Measurements from ENCODE around the gene ZBTB40. TPM values are rescaled to one million over a fixed set of nuclear protein-coding genes. Genes with fewer than 3 reads are reported as not detected.

Gene ZBTB40, protein sequence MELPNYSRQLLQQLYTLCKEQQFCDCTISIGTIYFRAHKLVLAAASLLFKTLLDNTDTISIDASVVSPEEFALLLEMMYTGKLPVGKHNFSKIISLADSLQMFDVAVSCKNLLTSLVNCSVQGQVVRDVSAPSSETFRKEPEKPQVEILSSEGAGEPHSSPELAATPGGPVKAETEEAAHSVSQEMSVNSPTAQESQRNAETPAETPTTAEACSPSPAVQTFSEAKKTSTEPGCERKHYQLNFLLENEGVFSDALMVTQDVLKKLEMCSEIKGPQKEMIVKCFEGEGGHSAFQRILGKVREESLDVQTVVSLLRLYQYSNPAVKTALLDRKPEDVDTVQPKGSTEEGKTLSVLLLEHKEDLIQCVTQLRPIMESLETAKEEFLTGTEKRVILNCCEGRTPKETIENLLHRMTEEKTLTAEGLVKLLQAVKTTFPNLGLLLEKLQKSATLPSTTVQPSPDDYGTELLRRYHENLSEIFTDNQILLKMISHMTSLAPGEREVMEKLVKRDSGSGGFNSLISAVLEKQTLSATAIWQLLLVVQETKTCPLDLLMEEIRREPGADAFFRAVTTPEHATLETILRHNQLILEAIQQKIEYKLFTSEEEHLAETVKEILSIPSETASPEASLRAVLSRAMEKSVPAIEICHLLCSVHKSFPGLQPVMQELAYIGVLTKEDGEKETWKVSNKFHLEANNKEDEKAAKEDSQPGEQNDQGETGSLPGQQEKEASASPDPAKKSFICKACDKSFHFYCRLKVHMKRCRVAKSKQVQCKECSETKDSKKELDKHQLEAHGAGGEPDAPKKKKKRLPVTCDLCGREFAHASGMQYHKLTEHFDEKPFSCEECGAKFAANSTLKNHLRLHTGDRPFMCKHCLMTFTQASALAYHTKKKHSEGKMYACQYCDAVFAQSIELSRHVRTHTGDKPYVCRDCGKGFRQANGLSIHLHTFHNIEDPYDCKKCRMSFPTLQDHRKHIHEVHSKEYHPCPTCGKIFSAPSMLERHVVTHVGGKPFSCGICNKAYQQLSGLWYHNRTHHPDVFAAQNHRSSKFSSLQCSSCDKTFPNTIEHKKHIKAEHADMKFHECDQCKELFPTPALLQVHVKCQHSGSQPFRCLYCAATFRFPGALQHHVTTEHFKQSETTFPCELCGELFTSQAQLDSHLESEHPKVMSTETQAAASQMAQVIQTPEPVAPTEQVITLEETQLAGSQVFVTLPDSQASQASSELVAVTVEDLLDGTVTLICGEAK
- 5.7 and 6.7 TPM in 2 replicates for total RNA-seq (2014; rRNA removed; shearing (Covaris generic); ENCODE audit: low replicate concordance)

DNA sequence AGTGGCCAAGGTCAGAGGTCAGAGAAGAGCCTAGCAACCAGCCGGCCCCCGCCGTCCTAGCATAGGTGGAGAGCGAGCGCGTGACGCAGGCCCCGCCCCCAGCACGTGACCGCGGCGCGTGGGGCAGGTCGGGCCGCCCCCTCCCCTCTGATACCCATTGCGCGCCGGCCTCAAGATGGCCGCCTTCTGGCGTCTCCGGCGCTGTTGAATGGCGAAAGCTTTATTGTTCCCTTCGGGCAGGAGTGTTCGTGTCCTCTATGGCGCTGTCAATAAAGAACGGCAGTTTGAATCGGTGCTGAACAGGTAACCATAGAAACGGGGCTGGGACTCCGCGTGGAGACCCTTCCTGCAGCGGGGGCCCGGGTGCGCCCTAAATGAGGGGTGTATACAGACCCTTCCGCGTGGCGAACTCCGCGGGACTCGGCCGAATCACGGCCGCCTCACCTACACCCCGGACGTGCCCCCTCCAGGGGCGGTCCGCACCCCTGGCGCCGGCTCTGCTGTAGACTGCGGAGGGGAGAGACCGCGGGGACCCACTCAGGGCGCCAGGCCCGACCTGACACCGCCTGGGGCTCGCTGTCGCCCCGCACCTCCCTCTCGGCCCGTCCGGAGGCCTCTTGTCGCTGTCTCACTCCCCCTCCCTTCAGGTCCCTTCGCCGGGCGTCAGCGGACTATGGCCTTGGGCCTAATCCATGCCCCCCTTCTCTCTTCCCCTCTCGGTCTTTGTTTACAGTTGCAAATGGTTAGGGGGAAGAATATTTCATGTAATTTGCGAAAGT is at the start of gene ZBTB40:
Gene ZBTB40 (plus strand): TSS at position 150 of the 779 bp plus-strand sequence. CDS start 38,098 bp downstream, outside the sequence.
- peak; percentile 97 for DNase-seq (ENCODE audit: low read depth)
- in situ Hi-C loops (cut with HindIII; ENCODE audit: low pct_unique_long_range_greater_than_20kb, low sequenced_read_pairs) = no loop called here

DNA sequence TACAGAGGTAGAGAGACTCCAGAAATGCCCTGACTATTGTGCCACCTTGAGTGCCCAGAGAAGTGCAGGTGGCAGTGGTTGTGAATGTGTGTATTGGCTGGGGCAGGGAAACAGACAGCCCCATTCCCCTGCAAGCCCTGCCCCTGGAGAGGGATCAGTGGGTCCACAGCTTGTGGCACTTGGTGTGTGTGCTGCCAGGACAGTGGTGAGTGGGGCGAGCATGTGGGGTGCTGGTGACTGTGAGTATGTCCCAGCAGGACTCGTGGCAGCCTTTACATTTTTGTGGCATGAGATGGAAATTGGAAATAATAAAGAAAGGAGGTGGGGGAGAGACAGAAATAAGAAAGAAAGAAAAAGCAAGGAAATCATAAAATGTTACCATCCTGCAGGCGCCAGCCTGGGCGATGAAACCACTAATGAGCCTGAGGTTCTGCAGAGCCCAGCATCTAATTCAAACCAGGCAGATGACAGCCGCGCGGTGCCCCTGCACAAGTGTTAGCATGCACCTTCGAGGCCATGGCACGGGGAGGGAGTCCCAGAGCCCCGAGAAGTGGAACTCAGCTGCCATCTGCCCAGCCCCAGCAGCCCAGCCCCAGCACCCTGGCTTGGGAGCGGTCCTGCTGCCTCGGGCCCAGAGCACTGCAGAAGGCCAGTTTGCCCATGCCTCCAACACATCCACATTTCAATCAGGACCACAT is 49.1 kb upstream of the ZBTB40 start:
- in situ Hi-C loops (cut with HindIII; ENCODE audit: low pct_unique_long_range_greater_than_20kb, low sequenced_read_pairs) = no loop called here
- DNase-seq (ENCODE audit: low read depth) = no peak

DNA sequence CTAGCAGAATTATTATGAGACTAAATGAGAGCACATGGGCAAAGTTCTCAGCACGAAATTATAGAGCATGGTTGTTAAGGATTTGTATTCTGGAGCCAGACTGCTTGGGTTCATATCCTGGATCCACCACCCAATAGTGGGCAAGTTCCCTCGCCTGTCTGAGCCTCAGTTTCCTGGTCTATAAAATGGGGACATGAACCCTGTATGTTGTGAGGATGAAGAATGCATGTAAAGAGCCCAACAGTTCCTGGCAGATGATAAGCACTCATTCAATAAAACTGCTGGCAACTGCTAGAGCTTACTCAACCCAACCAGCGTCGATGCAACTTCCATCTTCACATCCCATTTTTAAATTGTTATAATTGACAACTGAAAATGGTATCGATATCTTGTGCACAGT is 47.2 kb upstream of the ZBTB40 start:
- in situ Hi-C loops (cut with HindIII; ENCODE audit: low pct_unique_long_range_greater_than_20kb, low sequenced_read_pairs) = no loop called here

DNA sequence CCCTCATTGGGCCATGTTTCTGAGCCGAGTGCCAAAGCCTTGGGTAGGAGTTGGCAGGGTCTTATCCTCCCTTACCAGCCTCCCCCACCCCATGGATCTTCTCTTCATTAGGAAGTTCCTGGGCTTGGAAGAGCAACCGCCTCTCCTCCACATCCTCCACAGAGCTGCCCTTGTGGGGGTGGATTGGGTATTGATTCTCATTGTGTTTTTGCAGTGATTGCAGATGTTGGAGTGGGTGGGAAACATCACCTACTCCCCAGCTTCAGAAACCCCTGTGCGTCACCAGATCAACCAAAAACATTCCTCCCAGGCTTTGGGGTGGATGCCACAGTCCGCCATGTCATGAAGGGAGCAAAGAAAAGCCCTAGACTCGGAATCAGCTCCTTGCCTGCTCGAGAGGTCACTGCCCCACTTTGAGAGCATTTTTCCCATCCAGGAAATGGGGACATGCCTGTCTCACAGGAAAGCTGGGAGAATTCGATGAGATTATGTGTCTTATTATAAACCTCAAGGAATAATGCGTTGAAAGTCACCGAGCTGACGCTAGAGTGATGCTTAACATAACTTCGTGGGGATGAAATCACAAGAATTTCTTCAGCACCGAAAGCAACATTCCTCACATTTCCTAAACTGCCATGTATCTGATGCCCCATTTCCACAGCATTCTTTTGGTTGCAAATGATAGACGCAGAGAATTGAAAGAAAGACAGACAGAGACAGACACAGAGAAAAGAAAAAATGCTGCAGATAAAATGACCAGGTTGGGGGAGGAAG is 44.7 kb upstream of the ZBTB40 start:
- in situ Hi-C loops (cut with HindIII; ENCODE audit: low pct_unique_long_range_greater_than_20kb, low sequenced_read_pairs) = no loop called here

More for the DNA sequence above, 47.2 kb upstream of the ZBTB40 start:
- DNase-seq (ENCODE audit: low read depth) = no peak

DNA sequence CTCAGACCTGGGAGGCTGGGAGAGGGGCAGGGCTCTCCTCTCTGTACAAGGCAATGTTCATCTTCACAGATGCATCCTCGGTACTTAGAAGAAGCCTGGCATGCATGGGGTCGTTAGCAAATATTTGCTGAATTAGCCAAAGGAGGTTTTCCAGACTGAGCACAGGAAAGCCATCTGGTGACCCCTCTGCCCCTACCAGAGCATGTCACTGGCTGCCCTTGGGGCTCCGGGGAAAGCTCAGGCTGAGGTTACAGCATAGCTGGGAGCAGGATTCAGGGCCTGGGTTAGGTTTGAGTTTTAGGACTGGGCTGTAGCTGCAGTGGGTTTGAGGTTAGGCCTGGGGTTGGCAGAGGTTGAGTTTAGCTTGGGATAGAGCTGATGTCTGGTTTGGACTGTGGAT is 43.4 kb upstream of the ZBTB40 start:
- DNase-seq (ENCODE audit: low read depth) = no peak
- in situ Hi-C loops (cut with HindIII; ENCODE audit: low pct_unique_long_range_greater_than_20kb, low sequenced_read_pairs) = no loop called here

More for the DNA sequence above, 44.7 kb upstream of the ZBTB40 start:
- DNase-seq (ENCODE audit: low read depth) = no peak

DNA sequence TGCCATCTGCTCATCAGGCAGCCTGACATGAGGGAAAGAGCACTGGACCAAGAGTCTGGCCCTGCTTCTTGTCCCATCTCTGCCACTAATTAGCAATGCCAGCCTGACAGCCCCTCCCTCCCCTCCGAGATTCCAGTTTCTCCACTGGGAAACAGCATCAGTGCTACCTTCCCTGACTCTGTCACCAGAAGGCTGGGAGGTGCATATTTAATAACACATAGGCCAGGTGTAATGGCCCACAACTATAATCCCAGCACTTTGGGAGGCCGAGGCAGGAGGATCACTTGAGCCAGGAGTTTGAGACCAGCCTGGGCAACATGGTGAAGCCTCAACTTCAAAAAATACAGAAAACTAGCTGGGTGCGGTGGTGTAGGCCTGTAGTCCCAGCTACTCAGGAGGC is 41.2 kb upstream of the ZBTB40 start:
- in situ Hi-C loops (cut with HindIII; ENCODE audit: low pct_unique_long_range_greater_than_20kb, low sequenced_read_pairs) = no loop called here
- no peak for DNase-seq (ENCODE audit: low read depth)

DNA sequence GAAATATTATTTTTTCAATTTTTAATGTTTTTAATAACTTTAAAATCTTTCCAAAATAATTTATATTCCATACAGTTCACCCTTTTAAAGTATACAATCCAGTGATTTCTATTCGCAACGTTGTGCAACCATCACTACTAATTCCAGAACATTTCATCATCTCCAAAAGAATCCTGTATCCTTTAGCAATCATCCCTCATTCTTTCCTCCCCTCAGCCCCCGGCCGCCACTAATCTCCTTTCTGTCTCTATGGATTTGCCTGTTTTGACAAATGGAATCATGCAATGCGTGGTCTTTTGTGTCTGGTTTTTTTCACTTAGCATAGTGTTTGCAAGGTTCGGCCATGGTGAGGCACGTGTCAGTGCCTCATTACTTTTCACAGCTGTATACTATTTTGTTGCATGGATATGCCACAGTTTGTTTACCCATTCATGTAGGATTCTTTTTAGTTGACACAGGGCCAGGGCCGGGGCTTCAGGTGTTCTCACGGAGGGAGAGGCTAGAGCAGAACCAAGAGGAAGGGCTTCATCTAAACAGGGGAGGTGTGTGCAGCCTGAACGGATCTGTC is 40.6 kb upstream of the ZBTB40 start:
- in situ Hi-C loops (cut with HindIII; ENCODE audit: low pct_unique_long_range_greater_than_20kb, low sequenced_read_pairs) = no loop called here
- DNase-seq (ENCODE audit: low read depth) = no peak

DNA sequence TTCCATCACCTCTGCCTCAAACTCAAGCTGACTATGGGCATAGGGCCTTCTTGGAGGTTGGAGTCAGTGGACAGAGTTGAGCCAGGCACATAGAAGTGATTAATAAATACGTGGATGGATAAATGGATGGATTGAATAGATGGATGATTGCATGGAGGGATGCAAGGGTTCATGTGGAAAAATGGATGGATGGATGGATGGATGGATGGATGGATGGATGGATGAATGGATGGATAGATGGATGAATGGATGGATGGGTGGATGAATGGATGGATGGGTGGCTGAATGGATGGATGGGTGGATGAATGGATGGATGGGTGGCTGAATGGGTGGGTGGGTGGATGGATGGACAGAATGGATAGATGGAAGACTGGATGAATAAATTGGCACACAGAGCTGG is 40.1 kb upstream of the ZBTB40 start:
- in situ Hi-C loops (cut with HindIII; ENCODE audit: low pct_unique_long_range_greater_than_20kb, low sequenced_read_pairs) = no loop called here
- DNase-seq (ENCODE audit: low read depth) = no peak

DNA sequence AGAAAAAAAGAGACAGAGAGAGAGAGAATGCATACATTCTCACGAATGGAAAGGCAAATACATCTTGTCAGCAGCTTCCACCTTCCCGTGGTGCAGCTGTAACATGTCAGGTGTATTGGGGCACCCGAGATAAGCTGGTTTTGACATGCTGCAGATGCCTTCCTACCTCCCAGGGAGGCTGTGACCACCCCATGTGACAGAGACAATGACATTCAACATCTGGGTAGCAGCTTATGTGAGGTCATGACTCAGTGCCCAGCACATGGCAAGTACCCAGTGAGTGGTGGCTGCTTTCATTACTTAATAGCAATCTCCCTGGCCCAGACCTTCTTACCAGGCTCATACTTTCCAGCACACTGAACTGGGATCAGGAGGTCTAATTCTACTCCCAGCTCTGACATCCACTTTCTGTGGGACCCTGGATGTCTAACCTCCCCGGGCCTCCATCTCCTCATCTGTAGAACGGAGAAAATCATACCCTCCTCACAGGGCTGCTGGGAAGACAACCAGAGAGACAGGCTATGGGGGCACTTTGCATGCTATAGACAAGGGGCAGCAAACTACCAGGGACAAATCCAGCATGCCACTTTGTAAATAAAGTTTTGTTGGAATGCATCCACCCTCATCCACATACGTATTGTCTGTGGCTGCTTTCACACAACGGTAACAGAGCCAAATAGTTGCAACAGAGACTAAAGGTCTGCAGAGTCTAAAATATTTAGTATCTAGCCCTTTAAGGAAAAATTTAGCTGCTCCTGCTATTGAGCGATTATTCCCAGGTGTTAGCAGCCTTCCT is 38.5 kb upstream of the ZBTB40 start:
- in situ Hi-C loops (cut with HindIII; ENCODE audit: low pct_unique_long_range_greater_than_20kb, low sequenced_read_pairs) = no loop called here
- no peak for DNase-seq (ENCODE audit: low read depth)

DNA sequence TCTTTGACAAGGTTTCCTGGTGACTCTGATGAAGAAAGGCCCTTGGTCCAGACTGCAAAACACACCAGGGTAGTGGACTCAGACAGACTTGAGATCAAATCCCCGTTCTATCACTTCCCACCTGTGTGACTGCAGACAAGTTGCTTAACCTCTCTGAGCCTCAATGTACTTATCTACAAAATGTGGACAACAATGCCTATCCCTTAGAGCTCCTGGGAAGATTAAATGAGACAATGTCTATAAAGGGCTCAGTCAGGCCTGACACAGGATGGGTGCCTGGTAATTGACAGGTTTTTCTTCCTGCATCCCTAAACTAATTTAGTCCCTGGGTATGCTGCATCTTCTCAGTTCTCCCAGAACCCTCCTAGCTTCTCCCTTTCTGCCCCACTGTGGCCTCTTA is 37.9 kb upstream of the ZBTB40 start:
- in situ Hi-C loops (cut with HindIII; ENCODE audit: low pct_unique_long_range_greater_than_20kb, low sequenced_read_pairs) = no loop called here
- no peak for DNase-seq (ENCODE audit: low read depth)

DNA sequence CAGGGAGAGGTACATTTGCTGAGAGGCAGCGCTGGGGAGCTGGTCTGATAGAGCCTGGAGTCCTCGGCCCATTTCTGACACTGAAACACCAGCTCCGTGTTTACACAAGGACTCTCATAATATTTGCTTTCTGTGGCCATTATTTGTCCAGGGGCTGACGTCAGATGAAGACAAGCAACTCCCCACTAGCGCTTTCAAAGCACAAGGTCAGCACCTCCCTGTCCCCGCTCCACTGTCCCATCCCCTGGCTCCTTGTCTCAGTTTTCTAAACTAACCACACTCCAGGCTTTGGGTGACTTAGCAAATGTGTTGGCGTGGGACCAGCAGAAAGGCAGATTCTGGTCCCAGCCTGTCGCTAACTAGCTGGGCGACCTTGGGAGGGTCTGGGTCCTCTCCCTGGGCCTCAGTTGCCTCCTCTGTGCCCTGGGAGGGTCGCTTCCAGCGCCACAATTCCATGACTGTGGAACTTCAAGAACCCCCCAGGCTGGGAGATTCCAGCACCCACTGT is 37.4 kb upstream of the ZBTB40 start:
- in situ Hi-C loops (cut with HindIII; ENCODE audit: low pct_unique_long_range_greater_than_20kb, low sequenced_read_pairs) = no loop called here
- DNase-seq (ENCODE audit: low read depth) = peak; percentile 82

DNA sequence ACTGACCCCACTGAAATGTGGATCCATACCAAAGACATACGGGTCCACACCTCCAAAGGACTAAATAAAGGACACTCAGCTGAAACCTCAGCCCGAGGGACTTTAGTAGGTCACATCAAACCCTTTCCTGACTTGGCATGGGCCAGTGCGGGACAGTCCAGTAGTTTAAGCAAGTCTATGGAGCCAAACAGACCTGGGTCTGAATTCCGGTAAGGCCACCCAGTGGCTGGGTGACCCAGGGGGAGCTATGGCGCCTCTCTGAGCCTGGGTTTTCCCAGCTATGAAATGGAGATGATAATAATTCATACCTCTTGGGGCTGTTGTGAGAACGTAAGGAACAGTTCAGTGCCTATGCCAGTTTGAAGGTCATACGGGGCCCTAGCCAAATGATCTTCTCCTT is 36.2 kb upstream of the ZBTB40 start:
- no peak for DNase-seq (ENCODE audit: low read depth)
- in situ Hi-C loops (cut with HindIII; ENCODE audit: low pct_unique_long_range_greater_than_20kb, low sequenced_read_pairs) = no loop called here

DNA sequence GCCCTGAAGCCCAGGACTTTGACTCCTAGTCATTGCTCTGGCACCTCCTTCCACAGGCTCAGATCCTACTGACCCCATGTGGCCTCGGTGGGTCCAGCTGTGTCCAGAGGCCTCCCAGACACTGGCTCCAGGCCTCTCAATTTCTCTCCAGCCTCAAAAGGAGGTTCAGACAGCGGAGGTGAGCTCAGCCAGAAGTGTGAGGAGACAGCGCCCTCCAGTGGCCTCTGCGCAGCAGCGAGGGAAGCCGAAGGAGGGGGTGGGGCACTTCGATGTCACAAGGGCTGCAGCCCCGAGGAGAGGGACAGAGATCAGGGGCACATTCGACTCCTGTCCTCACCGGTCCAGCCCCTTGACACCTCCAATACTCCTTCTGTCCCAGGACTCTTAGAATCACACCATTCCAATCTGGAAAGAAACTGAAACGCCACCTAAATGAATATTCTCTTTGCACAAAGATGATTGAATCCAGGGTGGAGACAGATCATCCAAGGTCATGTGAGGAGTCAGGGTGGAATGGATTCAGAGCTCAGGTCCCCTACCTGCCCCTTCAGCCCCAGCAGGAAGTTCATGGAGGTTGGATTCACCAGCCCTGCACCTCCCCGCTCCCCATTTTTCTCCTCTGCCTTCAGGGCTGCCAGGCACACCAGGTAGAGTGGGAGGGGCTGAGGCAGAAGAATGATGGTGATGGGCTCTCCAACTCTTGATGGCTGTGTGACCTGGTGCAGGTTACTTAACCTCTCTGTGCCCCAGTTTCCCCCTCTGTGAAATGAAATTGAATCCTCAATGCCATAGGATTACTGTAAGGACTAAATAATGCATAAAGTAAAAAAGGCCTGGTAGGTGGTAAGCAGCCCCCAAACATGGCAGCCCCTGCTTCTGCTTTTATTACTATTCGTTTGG is 34.8 kb upstream of the ZBTB40 start:
- peak; percentile 78 for DNase-seq (ENCODE audit: low read depth)
- in situ Hi-C loops (cut with HindIII; ENCODE audit: low pct_unique_long_range_greater_than_20kb, low sequenced_read_pairs) = no loop called here

DNA sequence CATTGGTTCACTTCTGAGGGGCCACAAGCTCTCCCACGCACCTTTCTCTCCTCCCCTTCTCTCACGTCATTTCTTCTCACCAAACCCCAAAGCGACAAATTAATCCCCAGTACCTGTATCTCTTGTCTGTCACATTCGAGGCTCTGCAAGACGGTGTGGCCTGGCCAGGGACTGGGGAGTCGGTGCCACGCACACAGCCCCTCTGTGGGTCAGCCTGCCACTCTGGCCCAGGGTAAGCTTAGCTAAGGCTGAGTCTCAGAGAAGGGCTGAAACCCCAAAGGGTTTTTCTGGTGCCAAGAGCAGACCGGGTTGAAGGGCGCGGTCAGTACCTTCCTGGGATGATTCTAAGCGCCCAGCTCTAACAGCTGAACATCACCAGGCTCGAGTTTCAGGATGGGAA is 34.2 kb upstream of the ZBTB40 start:
- DNase-seq (ENCODE audit: low read depth) = no peak
- in situ Hi-C loops (cut with HindIII; ENCODE audit: low pct_unique_long_range_greater_than_20kb, low sequenced_read_pairs) = no loop called here

Measured in Caki2 (cell line).